Activated CD8-positive, alpha-beta memory T cell treated with anti-CD3 and anti-CD28 coated beads for 24 hours (primary cell): ENCODE measurements around the gene GPC6.
"Not testable (repeated sequence)": the region's sequence is repeated elsewhere in the genome, so short reads cannot be mapped to it uniquely, and the experiment has no call there.

ENCODE experiments used
- DNase-seq: peaks from one replicate; pipeline ENCODE4 v3.0.0-alpha.2; 2020

GPC6 gene

DNA sequence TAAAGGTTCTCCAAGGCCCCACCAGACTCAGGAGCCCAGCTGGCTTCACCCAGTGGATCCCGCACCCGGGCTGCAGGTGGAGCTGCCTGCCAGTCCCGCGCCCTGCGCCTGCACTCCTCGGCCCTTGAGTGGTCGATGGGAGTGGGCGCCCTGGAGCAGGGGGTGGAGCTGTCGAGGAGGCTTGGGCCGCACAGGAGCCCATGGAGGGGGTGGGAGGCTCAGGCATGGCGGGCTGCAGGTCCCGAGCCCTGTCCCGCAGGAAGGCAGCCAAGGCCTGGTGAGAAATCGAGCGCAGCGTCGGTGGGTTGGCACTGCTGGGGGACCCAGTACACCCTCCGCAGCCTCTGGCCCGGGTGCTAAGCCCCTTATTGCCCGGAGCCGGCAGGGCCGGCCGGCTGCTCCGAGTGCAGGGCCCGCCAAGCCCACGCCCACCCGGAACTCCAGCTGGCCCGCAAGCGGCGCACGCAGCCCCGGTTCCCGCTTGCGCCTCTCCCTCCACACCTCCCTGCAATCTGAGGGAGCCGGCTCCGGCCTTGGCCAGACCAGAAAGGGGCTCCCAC, 228.1 kb downstream of the GPC6 start:
- DNase-seq, result not testable (repeated sequence)

DNA sequence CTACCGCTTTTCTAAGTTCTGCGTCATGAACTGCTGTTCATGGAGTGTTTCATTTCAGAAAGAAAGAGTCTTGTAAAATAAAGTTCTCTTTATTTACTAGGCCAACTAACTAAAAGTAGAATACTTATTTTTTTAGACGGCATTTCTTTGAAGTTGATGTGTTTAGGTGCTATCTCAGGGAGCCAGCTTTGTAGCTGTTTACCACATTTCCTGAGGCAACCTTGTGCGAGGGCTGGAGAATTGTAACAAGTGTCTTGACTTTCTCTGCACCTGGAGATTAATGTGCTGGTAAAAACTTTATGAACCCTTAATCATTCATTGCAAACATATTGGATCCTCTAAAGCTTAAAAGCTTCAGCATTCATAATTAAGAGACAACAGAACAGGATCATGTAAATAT, 229.3 kb downstream of the GPC6 start:
- no peak for DNase-seq

DNA sequence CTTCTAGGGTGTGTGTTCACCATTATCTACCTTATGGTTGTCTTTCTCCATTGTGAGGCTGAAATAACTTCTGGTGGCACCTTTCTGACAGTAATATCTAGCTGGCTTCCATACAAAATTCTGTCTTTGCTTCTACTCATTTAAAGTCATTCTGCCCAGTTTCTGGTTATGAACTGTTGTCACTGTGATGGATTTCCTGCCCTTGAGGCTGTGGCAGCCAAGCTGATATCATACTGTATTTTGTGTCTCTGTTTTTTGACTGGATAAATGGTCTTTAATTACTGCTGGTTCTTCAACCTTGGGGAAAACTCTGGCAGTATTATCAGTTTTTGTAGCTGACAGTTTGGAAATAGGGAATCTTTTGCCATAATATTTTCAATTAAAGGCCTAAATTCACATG, 233.4 kb downstream of the GPC6 start:
- DNase-seq, result no peak

DNA sequence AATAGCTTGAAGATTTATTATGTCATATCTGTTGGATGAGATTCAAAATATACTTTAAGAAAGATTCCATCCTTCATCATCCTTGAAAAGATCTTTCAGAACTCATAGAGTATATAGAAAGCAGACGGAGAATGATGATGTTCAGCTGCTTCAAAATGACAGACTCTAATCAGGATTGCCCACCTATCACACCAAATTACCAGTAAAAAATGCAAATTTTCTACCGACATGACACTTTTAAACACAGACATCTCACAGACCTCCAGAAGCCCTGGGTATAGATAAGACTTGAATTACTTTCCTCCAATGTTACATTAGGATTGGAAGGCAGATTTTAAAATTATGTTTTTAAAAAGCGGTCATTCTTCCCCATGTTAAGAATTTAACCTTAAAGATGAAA, 235.5 kb downstream of the GPC6 start:
- DNase-seq, result no peak

DNA sequence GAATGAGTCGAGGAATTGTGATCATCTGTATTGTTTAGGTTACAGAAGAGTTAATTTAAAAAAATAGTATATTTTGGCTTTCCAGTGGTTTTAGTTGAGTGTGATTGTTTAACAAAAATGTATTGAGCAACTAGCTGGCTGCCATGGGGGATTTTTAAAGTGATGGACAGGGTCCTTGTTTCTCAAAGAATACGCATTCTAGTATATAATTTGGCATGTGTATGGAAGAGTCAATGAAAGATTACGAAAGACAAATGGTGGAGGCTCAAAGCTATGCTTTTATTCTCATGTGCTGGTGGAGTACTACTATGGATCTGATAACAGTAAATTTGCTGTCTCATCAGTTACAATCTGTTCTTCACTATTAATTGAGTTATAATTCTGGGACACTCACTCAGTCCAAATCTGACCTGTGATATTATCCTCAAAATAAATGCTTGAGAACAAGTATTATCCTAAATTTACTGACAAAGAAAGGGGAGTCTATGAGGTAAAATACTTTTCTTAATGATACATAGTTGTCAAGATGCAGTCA, 240.0 kb downstream of the GPC6 start:
- no peak for DNase-seq

DNA sequence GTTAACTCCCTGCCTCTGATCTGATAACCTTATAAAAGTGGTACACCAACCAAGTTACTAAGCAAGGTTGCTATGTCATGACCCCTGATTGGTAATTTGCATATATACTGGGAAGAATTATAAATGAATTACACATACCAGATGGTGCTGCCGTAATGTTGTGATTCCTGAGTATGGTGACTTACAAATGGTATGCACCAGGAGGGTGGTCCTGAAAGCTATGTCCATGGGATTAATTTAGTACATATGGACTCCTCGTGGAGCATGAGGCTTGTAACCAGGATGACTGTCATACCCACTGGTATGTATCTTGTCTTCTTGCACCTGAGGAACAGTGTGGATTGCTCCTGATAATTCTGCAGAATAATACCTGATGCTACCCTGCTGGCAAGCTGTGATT, 240.6 kb downstream of the GPC6 start:
- DNase-seq, result no peak

DNA sequence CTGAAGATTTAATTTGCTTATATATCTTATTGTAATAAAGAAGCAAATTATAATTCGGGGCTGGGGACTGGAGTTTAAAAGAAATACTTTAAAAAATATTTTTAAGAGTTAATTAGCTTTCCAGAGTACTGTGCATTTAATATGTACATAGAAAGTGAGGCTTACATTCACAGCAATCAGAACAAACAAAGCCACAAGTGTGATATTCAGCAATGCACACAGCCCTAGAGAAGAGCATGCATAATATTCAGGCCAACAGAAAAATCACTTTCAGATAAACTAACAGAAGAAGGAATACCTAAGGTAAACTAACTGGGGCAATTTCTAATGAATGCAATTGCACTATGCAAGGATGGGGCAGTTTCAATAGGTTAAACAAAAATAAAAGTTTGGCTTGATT, 241.8 kb downstream of the GPC6 start:
- no peak for DNase-seq

DNA sequence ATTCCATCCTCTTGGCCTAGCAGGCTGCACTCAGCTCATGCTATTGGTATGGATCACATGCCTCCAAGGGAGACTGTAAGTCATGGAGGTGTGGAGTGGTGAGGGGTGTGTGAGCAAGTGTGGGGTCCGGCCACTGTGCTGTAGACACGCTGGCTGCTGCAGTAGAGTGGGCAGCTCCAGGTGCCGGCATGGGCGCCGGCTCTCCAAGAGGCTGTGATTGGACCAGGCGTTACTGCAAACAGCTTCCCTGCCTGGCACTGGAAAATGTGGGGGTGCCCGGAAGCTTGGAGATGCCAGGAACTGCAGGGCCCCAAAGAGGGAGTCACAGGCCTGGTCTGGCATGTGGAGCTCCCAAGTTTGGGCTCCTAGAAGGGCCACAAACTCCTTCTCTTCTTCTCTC, 245.7 kb downstream of the GPC6 start:
- DNase-seq, result no peak

DNA sequence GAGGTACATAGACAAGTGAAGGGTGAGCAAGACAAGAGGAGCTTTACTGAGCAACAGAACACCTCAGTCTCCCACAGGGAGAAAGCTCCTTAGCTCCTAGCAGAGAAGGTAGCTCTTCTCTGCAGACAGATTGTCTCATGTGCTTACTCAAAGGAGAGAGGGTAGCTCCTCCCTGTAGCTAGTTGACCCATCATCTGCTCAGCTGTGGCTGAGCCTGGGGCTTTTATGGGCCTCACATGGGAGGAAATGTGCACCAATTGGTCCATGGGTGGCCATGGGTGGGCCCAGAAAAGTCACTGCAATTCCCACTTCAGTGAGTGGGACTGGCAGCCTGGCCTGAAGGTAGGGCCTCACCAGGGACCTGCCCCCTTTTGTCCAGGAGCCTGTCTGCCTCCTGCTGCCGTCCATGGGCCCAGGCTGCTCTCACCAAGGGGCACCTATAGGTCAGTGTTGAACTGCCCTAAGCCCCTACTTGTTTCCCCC, 246.2 kb downstream of the GPC6 start:
- no peak for DNase-seq

DNA sequence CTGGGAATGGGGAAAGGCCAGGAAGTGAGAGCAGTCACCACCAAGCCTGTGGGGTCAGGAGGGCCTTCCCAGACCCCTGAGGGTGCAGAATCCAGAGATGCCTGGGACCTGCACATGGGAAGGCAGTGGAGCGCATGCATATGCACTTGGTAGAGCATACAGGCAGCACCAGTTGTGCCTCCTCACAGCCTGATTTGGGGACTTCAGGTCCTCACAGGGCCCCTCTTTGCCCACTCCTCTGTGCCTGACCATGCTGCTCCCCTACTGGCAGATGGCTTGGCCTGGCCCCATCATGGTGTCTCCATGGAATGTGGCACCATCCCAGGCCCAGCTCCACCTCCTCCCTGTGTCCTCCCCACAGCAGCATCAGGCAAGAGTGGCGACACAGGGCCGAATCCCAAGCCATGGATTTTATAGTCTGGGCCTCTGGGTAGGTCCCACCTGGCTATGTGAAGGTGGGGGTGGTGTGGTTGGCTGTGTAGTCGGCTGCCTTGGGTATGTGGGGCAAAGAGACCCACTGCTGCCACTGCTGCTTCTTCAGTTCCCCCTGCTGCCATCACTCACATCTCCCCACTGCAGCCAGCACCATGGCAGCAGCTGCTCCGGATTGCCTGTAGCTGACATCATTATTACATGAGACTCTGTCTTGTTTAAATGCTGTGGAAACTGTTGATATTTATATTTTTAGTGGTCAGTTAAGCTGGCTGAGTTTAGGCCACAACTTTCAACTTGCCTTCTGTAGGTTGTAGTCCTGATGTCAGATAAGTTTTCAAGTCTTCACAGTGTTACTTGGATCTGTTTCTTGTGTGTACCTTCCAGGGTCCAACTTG, 247.0 kb downstream of the GPC6 start:
- DNase-seq, result no peak

DNA sequence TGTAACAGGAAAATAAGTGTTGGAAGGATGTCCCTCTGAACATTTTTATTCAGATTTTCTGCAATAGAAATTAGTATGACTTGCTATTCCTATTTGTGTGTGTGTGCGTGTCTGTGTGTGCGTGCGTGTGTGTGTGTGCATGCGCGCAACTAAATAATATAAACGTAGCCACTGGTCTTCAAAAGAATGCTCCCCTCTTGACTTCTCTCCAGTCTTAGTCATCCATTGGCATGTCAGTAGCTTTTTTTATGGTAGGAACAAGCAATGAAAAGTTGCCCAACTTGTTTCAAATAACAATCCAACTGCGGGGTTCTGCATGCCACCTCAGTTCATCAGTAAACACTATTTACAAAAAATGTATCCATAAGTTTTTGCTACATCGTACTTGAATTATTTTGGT, 249.6 kb downstream of the GPC6 start:
- DNase-seq, result no peak

DNA sequence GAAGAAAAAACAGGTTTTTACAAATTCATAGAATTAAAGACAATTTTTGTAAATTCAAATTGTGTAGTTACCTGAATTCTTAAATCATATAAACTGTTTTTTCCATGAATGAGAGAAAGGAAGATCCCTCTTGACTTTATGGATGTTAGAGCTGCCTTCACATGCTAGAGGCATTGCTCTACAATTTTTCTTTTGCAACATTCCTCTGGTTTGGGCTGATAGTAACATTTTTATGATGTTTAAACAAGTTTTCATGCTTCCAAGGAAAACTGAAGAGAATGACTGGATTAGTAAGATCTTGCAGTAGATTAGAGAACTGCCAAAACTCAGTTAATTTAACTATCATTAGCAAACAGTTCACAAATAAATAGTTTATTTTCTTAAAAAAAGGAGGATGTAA, 250.6 kb downstream of the GPC6 start:
- DNase-seq, result no peak

DNA sequence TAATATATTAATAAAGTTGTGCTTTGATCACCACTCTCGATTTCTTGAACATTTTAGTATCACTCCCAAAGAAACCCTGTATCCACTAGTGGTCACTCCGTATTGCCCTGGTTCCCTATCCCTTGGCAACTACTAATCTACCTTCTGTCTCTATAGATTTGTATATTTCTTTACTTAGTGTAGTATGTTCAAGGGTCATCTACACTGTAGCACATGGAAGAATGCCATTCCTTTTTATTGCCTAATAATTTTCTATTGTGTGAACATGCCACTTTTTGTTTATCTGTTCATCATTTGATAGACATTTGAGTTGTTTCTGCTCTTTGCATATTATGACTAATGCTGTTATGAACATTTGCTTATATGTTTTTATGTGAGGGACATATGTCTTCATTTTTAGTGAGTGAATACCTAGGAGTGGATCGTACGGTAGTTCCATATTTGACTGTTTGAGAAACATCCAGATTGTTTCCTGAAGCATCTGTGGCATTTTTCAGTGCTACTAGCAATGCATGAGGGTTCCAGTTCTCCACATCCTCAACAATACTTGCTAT, 254.0 kb downstream of the GPC6 start:
- no peak for DNase-seq

DNA sequence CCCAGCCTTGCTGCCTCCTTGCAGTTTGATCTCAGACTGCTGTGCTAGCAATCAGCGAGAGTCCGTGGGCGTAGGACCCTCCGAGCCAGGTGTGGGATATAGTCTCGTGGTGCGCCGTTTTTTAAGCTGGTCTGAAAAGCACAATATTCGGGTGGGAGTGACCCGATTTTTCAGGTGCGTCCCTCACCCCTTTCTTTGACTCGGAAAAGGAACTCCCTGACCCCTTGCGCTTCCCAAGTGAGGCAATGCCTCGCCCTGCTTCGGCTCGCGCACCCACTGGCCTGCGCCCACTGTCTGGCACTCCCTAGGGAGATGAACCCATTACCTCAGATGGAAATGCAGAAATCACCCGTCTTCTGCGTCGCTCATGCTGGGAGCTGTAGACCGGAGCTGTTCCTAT, 269.5 kb downstream of the GPC6 start:
- not testable (repeated sequence) for DNase-seq

DNA sequence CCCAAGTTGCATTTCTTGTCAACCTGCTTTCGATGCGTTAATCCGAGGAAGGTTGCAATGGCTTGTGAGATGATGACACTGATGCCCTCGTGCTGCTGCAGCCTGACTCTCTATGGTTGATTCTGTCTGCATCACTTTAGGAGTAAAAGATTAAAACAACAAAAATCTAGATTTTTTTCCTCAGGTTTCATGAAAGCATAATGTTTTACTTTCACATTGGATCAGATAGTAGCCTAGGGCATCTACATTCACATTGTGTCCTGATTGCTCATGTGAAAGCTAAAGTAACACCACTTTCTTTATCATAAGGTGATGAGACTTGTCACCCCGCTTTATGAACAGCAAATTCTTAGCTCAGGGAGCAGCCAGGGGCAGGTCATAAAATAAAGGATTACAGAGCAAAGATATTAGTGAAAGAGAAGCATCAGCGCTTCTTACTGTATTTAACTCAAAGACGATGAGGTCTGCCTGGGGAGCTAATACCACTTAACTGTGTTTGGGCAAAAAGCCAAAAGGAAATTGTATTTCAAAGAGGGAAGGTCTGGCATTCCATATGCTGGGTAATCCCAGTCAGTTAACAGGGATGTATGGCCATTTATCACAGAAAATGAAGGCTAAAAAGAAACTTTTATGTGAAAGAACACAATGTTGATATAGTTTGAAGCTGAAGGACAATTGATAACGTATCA, 270.5 kb downstream of the GPC6 start:
- no peak for DNase-seq

DNA sequence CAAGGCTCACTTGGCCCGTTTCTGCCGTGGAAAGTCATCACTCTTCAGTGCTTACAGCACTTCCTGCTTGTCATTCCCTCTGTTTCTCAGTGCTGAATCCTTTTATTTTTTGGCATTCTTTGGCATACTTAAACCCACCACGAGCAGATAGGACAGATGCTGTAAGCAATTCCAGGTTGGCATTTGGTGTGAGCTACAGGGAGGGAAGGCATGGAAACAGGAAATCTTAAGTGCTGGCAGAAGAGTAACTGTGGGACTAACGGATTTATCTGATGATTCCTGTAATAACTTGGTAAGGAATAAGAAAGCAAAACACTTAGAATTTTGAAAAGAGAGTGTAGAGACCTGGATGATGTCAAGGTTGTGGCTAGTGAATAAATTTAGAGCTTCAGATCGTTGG, 273.4 kb downstream of the GPC6 start:
- no peak for DNase-seq

DNA sequence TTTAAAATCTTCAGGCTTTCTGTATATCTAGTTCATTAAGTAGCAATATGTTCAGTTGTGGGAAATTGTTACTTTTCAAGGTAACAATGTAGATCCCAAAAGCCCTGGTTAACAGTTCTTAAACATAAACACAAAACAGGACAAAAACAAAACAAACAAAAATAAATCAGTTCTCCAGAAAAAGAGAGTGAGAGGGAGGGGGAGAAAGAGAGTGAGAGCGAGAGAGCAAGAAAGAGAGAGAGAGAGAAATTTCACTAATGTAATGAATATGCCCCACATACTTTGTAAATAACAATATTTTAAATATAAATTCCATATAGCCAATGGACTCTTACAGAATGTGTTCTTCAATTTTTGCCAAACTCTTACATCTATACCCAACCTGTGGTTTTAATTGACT, 275.5 kb downstream of the GPC6 start:
- no peak for DNase-seq

DNA sequence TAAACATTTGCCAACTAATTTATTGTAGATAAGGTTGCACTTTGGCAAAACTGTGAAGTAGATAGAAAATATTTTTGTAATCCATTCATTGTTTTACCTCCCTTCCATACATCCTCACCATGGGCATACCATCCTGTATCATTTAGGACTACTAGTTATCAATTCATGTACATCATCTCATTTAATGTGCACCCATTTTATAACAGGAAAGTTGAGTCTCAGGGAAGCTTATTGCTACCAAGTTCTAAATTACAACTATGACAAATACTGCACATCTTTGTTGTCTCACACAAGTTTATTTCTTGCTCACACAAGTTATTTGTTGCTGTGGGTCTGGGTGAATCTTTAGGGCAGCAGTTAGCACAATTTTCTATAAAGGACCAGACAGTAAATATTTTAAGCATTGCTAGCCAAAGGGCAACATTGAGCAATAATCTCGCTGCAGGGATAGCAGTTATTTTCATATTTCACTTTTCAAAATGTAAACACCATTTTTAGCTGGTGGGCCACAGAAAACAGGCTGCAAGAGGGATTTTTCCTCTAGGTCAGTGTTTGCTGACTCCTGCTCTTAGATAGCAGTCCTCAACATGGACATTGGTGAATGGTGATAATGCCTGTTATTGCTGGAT, 276.5 kb downstream of the GPC6 start:
- DNase-seq, result no peak

DNA sequence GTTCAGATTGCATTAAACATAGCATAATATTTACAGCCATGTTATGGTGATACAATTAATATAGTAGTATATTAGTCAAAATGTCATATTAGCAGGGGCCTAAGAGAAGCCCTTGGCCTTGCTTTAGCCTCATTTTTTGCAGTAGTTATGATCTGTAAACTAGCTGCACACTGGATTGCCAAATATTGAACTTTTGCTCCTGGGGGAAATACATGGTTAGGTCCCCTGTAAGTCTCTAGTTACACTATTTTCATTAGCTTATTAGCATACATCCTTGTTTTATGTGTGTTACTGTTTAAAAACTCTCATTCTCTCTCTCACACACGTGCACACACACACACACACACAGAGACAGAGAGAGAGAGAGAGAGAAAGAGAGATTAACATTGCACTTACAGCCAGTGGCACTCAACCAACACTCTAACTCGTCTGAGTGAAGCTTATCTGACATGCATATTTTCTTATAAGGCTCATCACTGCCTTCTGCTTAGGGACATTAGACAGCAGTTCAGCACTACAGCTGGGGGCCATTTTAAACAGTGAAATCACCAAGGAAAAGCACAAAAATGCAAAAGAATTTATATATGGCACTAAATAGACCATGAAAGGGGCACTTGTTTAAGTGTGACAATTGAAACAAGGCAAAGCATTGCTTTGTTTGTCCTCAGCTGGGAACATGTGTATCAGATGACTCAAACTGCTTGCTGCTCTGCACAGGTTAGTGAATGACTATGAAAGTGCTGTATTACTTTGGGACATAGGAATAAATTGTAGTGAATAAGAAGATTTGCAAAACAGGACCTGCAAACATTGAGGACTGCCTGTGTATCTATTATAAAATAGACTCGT, 278.7 kb downstream of the GPC6 start:
- no peak for DNase-seq

DNA sequence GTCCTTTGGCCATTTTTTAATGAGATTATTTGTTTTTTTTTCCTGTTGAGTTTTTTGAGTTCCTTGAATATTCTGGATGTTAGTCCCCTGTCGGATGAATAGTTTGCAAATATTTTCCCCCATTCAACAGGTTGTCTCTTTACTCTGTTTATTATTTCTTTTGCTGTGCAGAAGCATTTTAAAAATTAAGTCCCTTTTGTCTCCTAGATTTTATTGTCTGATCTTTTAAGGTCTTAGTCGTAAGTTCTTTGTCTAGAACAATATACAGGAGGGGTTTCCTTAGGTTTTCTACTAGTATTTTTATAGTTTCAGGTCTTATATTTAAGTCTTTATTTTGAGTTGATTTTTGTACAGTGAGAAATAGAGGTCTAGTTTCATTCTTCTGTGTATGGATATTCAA, 284.4 kb downstream of the GPC6 start:
- DNase-seq, result no peak

DNA sequence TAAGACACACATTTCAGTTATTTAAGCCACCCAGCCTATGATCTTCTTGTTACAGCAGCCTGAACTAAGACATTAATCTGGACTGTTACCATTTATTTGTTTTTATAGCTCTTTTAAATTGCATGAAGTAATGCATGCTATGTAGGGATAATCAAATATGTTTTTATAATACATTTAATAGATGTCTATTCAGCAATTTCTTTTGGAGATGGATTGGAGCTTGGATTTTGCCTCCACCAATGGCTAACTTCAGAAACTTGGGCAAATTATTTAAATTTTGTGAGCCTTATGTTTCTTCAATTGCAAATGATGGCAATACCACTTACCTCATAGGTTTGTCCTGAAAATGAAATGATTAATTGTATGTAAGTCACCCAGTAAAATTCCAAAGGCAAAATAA, 288.7 kb downstream of the GPC6 start:
- no peak for DNase-seq

DNA sequence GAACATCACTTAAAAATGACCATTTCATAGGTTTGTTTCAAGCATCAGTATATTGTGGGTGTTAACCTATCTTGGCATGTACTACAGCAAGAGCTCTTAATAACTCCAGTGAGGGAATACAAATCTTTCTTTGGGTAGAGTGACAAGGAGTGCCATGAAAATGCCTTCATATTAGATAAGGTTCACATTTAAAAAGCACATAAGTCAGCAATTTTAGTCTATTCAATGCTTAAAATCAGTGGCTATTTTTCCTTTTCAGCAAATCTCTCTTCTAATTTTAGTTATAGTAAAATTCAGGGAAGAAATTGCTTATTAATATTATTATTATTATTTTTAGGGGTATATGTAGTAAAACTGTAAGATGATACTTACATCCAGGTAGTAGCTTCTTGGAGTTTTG, 291.1 kb downstream of the GPC6 start:
- DNase-seq, result no peak
